Stimulated activated CD8-positive, alpha-beta memory T cell treated with anti-CD3 and anti-CD28 coated beads, Interleukin-7, amount 100 ng/mL, for 4 hours (primary cell): ENCODE measurements around the gene MICALL2.
"Not testable (repeated sequence)": the region's sequence is repeated elsewhere in the genome, so short reads cannot be mapped to it uniquely, and the experiment has no call there.

Experiments used
- DNase-seq, 2 donors: peaks; one replicate each; pipeline ENCODE4 v3.0.0-alpha.2; 2020; ENCODE audit warnings: low read depth in 2 of 2

Gene MICALL2

DNA sequence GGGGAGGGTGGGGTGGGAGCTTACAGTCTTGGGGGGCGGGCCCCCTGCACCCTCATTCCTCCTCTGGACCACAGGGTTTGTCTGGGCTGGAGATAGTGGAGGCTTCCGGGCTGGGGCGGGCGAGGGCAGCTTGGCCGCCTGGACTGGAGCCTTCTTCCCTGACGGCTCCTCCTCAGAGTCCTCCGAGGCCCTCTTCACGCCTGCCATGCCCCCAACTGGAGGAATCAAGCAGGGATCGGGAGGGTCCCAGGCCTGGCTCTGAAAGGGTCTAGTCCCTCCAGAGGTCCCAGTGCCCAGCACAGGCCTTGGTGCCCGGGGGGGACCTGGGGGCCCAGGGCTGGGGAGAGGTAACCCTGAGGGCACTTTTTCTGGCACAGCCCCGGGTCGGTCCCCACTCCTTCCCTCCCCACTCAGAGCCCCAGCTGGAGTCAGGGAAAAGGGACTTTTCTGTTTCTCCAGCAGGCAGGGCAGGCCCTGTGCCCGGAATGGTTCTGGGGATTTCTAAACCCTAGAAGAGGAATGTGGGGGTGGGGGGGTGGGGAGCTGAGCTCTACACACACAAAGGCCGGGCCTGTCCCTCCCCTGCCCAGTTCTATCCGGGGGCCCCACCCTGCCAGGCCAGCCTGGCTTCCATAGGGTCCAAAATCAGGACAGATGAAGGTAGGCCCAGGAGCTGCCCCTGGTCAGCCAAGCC is 11.6 kb downstream of the MICALL2 start:
- DNase-seq, result no peak

DNA sequence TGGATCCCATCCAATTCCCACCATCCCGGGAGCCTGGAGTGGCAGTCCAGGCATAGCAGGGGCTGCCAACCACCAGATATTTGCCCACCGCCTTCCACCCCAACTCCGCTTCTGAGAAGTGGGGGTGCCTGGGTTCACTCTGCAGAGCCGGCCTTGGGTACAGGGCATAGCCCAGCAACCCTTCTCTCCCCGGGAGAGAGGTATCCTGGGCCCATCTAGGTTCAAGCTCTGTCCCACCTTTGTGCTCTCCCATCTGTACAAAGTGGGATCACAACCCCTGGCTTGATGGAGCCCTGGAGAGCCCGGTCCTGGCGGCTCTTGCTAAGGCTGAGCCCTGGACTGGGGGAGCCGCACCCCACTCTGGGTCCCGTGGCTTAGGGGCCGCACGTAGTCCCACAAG is 12.2 kb downstream of the MICALL2 start:
- DNase-seq, result no peak

DNA sequence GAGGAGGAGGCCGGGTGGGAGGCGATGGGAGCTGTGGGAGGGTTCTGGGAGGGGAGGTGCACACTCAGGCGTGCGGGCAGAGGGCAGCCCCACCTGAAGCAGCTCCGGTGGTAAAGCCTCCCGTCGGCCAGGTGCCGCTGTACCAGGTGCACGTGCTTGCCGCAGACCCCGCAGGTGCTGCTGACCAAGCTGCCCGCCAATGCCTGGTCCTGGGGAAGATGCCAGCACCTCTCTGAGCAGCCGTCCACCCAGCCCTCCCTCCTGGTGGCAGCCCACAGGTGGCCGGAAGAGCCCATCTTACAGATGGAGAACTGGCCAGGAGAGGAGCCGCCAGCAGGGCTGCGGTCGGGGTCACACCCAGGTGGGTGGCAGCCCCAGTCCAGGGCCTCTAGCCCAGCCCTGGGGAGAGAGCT is 12.6 kb downstream of the MICALL2 start:
- no peak for DNase-seq

DNA sequence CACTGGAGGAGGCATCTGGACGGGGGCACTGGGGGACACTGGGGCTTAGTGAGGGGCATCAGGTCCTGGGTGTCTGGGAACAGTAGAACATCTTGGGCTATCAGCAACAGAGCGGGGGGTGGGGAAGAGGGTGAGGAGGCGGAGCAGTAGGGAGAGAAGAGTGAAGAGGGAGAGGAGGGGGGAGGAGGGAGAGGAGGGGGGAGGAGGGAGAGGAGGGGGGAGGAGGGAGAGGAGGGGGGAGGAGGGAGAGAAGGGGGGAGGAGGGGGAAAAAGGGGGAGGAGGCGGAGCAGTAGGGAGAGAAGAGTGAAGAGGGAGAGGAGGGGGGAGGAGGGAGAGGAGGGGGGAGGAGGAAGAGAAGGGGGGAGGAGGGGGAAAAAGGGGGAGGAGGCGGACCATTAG is 13.2 kb downstream of the MICALL2 start:
- not testable (repeated sequence) for DNase-seq

DNA sequence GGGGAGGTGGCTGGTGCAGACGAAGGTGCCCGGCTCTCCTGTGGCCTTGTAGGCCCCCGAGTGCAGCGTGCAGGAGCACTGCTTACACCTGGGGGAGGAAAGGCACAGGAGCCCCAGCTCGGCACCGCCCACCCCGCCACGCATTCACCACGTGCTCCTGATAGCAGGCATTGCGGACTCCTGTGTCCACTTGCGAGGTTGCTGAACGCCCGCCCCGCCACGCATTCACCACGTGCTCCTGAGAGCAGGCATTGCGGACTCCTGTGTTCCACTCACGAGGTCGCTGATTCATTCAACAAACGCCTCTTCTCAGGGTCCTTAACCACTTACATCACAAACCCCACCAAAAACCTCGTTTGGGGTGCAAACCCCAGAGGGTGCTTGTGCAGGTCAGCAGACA is 13.9 kb downstream of the MICALL2 start:
- no peak for DNase-seq

DNA sequence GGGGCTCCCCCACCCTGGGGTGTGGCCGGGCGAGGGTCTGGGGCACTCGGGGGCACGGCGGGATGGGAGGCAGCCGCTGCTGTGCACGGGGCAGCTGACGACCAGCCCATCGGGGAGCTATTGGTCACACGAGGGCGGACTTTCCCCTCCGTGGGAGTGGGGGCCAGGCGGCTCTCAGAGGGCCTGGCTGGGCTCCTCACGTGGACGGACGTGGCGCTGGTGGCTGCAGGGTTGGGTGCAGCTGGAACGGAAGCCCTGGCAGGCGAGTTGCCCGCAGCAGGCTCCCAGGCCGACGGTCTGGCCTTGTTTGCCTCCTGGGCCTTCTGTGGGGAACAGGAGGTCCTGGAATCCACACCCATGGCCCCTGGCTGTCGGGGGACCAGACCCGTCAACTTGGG is 14.3 kb downstream of the MICALL2 start:
- DNase-seq, result no peak

DNA sequence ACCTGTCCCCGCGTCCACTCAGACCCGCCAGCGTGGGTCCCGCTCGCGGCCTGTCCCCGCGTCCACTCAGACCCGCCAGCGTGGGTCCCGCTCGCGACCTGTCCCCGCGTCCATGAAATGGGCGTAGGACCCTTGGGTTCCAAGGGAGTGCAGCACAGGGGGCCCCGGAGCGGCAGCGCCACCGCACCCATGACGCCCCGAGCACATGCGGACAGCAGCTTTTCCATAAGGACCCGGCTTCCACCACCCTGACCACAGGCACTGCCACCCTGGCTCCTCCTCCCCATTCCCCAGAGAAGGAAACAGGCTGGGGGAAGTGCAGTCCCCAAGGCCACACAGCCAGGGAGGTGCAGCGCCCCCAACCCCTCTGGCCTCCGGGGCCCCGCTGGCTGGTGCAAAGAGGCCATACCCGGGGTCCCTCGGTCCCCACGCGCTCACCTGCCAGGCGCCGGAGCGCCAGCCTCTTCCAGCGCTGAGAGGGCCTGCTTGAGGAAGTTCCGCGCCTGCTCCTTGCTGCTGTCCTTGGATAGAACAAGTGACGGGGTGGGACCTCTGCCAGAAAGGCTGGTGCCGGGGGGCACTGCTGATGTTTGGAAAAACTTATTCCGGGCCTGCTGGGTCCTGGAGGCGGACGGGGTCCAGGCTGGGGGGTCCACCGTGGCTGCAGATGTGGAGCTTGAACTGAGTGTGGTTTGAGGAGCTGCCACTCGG is 14.9 kb downstream of the MICALL2 start:
- DNase-seq, result no peak

DNA sequence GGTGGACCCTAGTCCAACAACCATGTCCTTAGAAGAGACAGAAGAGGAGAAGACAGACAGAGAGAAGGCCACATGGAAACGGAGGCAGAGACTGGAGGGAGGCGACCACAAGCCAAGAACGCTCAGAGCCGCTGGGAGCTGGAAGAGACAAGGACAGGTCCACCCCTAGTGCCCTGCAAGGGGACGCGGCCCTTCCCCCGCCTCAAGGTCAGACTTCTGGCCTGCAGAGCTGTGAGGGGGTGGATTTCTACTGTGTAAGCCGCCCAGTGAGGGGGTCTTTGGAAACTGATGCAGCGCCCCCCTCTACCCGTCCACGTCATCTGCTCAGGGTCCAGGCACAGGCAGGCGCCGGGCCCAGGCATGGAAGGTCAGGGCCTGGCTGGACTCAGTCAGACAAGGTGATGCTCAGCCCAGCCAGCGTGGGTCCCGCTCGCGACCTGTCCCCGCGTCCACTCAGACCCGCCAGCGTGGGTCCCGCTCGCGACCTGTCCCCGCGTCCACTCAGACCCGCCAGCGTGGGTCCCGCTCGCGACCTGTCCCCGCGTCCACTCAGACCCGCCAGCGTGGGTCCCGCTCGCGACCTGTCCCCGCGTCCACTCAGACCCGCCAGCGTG is 15.6 kb downstream of the MICALL2 start:
- DNase-seq, result not testable (repeated sequence)

DNA sequence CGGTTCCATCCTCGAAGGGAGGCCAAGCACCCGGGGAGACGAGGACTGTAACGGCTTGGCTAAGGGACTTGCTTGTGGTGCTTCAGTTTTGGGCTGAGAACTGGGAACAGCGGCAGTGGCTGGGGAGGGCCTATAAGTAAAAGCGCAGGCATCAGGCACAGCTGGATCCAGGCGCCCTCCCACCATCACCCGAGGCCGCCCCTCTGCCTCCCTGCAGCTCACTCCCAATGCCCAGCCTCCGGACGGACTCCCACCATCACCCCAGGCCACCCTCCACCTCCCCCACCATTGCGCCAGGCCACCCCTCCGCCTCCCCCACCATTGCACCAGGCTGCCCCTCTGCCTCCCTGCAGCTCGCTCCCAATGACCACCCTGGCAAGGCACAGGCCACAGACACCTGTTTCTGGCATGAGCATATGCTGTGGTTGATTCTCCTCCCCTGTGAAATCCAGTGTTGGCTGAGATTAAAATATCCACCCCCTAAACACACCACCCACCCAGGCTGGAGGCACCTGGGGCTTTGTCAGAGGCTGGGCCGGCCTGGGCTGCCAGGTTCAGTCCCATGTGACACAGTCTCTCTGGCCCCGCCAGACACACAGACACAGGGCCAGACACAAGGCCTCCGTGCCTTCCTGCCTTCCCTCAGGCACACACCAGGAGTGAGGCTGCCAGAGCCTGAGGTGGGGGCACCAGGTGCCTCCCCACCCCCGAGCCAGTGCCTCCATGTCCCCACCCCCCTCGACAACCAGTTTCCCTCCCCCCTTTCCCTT is 16.7 kb downstream of the MICALL2 start:
- DNase-seq, result no peak

DNA sequence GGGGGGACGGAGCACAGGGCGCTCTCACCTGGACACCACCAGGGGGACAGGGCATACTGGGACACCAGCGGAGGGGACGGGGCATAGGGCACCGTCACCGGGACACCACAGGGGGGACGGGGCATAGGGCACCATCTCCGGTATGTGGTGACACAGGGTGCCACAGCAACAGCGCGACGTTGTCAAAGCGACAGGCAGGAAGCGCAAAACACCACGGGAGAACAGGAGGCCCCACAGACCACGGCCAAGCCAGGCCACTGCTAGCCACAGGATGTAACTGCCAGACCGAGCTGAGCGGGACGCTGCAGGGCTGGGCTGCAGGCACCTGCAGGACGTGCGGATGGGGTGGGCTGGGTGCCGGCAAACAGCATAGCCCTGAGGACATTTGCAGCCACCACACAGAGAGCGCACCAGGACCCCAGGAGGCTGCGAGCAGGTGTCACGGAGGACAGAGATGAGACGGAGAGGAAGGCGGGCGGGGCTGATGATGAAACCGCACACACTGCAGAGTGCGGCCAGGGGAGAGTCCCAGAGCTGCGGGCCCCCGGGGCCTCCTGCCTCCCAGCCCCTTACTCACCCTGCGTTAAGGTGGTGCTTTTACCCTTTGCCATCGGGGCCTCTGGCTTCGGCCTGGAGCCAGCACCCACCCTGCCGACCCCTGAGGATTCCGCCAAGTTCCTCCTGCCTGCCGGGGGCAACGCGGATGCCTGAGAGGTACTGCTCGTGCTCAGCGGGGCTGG is 17.5 kb downstream of the MICALL2 start:
- no peak for DNase-seq

DNA sequence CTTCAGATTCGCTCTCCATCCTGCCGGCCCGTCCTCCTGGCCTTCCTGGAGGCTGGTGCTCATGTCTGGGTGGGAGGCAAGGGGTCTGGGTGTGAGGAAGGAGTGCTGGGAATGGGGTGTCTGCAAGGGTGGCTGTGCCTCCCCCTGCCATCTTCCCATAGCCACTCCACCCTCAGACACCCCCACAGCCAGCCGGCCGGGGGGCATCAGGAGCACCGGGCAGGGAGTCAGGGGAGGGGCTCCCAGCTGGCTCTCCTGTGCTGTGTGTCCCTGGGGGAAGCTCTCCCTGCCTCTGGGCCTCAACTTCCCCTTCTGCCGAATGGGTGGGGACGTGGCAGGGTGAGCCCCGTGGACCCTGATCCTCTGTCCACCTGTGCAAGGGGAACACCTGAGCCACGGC is 18.6 kb downstream of the MICALL2 start:
- no peak for DNase-seq

DNA sequence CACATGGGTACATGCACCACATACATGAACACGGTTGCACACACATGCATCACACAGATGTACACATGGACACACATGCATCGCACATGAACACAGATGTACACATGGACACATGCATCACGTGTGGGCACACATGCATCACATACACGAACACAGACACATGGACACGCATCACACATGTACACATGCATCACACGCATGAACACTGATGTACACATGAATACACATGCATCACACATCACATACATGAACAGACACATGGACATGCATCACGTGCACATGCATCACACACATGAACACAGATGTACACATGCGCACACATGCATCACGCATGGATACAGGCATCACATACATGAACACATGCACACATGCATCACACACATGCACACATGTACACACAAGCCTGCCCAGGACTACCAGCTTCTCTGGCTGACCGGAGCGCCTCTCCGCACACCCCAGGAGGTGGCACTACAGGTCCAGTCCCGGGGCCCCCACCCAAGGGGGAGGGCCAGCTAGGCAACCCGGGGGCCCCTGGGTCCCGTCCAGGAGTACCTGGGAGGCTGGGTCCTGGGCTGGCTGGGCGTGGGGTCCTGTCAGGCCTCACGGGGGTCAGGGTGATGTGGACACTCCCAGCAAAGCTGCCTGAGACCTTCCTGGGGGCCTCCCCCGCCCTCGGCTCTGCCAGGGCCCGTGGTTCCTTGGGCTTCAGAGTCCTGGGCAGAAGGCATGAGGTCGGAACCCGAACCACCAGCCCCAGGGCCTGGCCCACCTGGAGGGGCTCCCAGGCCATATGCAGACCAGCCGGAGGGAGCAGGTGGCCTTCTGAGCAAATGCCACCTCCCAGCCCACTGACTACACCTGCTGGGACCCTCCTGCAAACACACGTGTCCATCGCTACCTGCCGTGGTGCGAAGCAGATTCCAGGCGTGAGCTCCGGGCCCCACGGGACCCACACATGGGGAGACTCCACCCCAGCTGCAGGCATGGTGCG is 19.6 kb downstream of the MICALL2 start:
- DNase-seq, result no peak

DNA sequence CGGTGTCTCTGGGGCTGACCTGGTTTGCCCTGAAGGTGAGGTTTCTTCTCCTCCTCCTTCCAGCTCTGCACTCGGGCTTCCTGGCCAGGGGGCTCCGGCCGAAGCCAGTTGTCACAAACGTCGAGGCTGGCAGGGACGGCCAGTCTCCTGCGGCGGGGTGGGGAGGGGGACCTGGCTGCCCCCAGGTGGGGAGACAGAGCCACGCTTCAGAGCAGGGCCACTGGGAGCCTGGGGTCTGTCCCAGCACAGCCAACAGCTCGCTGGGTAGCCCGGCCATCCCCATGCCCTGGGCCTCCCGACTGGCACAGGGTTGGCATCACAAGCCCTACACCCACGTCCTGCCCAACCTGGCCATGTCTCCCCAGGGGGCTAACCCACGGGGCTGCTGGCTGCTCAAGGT is 20.4 kb downstream of the MICALL2 start:
- DNase-seq, result no peak

DNA sequence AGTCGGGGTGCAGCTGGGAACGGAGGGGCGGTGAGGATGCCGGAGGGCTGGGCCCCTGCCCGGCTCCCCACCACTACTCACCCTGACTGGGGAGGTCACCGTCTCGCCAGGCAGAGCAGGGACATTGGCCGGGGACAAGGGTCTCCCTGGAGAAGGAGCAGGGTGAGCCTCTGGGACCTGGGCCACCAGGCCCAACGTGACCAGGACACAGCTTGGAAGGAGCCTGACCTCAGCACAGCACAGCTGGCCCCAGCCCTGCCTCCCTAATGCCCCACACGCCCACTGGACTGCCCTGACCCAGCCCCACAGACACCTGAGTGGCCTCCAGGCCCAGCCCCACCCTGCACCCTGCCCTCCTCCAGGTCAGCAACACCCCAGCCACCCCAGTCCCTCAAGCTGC is 21.1 kb downstream of the MICALL2 start:
- no peak for DNase-seq

DNA sequence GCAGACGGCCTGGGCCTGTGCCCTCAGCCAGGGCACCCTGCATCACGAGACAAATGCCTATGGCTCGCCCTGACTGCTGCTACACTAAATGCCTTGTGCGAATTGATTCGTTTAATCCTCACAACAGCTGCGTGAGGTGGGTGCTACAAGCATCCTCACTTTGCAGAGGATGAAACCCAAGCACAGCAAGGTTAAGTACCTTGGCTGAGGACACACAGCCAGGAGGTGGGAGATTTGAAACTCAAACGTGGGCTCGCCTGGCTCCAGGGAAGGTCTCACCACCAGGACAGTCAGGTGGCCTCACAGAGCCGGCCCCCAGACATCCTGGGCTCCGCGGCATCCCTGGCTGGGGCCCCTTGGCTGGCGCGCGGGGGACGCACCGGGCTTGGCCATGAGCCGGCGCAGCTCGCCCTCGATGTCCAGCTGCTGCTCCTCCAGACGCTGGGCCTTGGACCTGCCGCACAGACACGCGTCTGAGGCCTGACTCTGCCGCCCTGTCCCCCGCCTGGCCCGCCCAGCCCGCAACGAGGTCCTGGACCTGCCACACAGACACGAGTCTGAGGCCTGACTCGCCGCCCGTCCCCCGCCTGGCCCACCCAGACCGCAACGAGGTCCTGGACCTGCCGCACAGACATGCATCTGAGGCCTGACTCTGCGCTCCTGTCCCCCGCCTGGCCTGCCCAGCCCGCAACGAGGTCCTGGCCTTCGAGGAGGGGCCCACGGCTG is 22.0 kb downstream of the MICALL2 start:
- no peak for DNase-seq

DNA sequence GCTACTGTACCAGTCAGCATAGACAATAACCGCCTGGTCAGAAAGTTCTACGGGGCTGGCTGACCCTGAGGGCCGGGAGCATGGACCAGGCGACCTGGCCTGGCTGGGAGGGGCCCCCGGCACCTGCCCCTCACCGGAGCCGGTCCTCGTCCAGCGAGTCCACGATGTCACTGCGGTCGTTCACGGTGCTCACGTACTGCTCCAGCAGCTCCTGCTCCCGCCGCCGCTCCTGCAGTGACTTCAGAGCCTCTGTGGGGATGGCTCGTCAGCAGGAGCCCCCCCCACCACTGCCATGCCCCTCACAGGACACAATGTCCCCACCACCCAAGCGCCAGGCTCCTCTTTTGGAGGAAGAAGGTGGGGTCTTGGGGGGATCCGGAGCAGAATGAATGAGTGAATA is 22.7 kb downstream of the MICALL2 start:
- DNase-seq, result no peak

DNA sequence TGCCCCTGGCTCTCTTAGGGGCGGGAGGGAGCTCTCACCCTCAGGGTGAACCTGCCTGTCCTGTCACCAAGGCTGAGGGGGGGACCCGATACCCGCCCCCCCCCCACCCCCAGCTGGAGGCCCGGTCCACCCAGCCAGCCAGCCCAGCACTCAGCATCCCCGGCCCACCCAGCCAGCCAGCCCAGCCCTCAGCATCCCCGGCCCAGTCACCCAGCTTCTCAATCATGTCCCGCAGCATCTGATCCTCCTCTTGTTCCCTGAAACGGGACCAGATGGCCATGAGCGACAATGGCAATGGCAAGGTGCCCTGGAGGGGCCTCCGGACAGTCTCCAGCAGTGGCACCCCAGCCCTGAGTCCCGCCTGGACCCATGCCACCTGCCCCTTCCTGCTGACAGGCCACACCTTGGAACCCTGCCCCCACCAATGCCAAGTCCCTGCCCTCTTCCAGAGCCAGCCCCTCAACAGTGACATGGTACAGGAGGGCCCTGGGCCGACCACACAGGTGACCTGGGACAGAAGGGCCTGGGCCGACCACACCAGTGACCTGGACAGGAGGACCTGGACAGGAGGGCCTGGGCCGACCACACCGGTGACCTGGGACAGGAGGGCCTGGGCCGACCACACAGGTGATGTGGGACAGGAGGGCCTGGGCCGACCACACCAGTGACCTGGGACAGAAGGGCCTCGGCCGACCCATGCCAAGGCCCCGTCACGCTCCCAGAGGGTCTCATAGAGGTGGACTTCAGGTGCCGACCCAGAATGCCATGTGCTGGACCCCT is 24.2 kb downstream of the MICALL2 start:
- no peak for DNase-seq

DNA sequence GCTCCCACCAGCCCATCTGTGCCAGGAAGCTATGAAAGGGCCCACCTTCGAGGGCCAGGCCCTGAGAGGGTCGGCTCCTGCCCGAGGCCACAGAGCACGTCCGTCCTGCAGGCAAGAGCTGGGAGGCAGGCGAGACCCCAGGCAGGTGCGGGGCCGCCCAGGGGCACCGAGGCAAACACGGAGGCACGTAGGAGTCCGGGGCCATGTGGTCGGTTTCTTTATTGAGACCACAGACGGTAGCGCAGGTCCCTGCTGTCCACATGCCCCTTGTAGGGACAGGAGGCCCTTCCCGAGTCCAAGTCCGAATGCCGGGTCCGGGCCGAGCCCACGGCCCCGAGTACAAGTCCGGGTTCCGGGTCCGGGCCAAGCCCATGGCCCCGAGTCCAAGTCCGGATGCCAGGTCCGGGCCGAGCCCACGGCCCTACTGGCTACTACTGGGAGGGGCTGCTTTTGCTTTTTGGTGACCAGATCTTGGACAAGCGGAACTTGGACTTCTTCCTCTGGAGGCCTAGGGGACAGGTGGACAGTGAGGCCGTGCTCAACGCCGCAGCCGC is 25.0 kb downstream of the MICALL2 start:
- no peak for DNase-seq
